SU-DHL-6 (cell line): ENCODE data around the gene MYO1F.

Experiments
- H2AFZ ChIP-seq: fragments of 200-600 bp; sonication (generic); 2 replicates; pipeline ENCODE4 v1.6.1; 2014; ENCODE audit warnings: low read depth, mild to moderate bottlenecking, moderate library complexity, mixed read lengths, antibody characterized with exemption, low read length; ENCODE audit not compliant: severe bottlenecking
- H3F3A ChIP-seq: fragments of 200-600 bp; shearing (Covaris generic); 2 replicates; pipeline ENCODE4 v1.6.0; 2016; ENCODE audit warnings: antibody characterized with exemption, mild to moderate bottlenecking; ENCODE audit not compliant: insufficient read depth
- H3K27ac ChIP-seq: fragments of 200-600 bp; sonication (generic); 2 replicates; pipeline ENCODE4 v1.5.1; 2016; ENCODE audit warnings: low read depth, mild to moderate bottlenecking, low read length, moderate library complexity, mixed read lengths
- H3K27me3 ChIP-seq: fragments of 200-600 bp; sonication (generic), shearing (Covaris generic); 2 replicates; pipeline ENCODE4 v1.6.0; 2014; ENCODE audit warnings: mild to moderate bottlenecking, low read length
- H3K36me3 ChIP-seq: fragments of 200-600 bp; sonication (generic); 2 replicates; pipeline ENCODE4 v1.6.1; 2014; ENCODE audit warnings: mild to moderate bottlenecking, low read length, mixed read lengths
- H3K4me2 ChIP-seq: fragments of 300-600, 200-600 bp; shearing (Covaris generic), sonication (generic); 2 replicates; pipeline ENCODE4 v1.6.0; 2014; ENCODE audit warnings: low read length, low read depth, mild to moderate bottlenecking; ENCODE audit not compliant: poor library complexity, severe bottlenecking
- H3K4me3 ChIP-seq: fragments of 200-600 bp; sonication (generic); 2 replicates; pipeline ENCODE4 v1.5.1; 2014; ENCODE audit warnings: antibody characterized with exemption, low read length, mild to moderate bottlenecking, mixed read lengths; ENCODE audit not compliant: insufficient read depth, poor library complexity, severe bottlenecking
- H3K79me2 ChIP-seq: fragments of 200-600 bp; sonication (generic); 2 replicates; pipeline ENCODE4 v1.6.1; 2014; ENCODE audit warnings: mild to moderate bottlenecking, low read length, moderate library complexity; ENCODE audit not compliant: insufficient read depth
- H3K9ac ChIP-seq: fragments of 200-600 bp; sonication (generic); 2 replicates; pipeline ENCODE4 v1.7.0; 2014; ENCODE audit warnings: mild to moderate bottlenecking, low read length
- H3K9me2 ChIP-seq: fragments of 200-600 bp; sonication (generic); replicated peaks from 2 replicates; pipeline ENCODE4 v1.6.1; 2014; ENCODE audit warnings: low read length; ENCODE audit not compliant: insufficient read depth
- H3K9me3 ChIP-seq: fragments of 200-600 bp; sonication (generic); 2 replicates; pipeline ENCODE4 v1.6.1; 2014; ENCODE audit warnings: low read length, mixed read lengths; ENCODE audit not compliant: insufficient read depth
- H4K20me1 ChIP-seq: fragments of 200-600 bp; sonication (generic); 2 replicates; pipeline ENCODE4 v1.6.1; 2014; ENCODE audit warnings: low read depth, mild to moderate bottlenecking, antibody characterized with exemption, low read length, moderate library complexity, mixed read lengths
- EZH2phosphoT487 ChIP-seq: fragments of 200-600 bp; sonication (generic), shearing (Covaris generic); conservative IDR thresholded peaks from 2 replicates; pipeline ENCODE4 v1.6.1; 2018; ENCODE audit warnings: mild to moderate bottlenecking, antibody characterized with exemption, low read length, moderate library complexity, mixed read lengths
- TF ChIP-seq, protein P1 (sequence below): fragments of 200-600 bp; sonication (generic); IDR thresholded peaks from one replicate; pipeline ENCODE4 v1.5.1; 2017; ENCODE audit warnings: antibody characterized with exemption, mild to moderate bottlenecking, low read length, moderate library complexity; ENCODE audit not compliant: insufficient read depth, poor library complexity, severe bottlenecking

The MYO1F gene

GRCh38 chr19:8499048-8499833 lies 78.0 kb downstream of the MYO1F start:
- no peak overlapping the region for H2AFZ ChIP-seq
- no peaks in the 10 kb centered on the region for H3K9me2 ChIP-seq
- no peaks in the 10 kb centered on the region for H3K36me3 ChIP-seq
- no peaks in the 10 kb centered on the region for H3K27me3 ChIP-seq
- H3K27ac ChIP-seq = no peak overlapping the region
- H4K20me1 ChIP-seq = no peaks in the 10 kb centered on the region
- no peaks in the 10 kb centered on the region for H3F3A ChIP-seq
- no peaks in the 10 kb centered on the region for H3K9me3 ChIP-seq
- no peak overlapping the region for H3K4me2 ChIP-seq
- no peak overlapping the region for H3K4me3 ChIP-seq
- no peak for TF ChIP-seq EZH2phosphoT487
- TF ChIP-seq, protein P1, sequence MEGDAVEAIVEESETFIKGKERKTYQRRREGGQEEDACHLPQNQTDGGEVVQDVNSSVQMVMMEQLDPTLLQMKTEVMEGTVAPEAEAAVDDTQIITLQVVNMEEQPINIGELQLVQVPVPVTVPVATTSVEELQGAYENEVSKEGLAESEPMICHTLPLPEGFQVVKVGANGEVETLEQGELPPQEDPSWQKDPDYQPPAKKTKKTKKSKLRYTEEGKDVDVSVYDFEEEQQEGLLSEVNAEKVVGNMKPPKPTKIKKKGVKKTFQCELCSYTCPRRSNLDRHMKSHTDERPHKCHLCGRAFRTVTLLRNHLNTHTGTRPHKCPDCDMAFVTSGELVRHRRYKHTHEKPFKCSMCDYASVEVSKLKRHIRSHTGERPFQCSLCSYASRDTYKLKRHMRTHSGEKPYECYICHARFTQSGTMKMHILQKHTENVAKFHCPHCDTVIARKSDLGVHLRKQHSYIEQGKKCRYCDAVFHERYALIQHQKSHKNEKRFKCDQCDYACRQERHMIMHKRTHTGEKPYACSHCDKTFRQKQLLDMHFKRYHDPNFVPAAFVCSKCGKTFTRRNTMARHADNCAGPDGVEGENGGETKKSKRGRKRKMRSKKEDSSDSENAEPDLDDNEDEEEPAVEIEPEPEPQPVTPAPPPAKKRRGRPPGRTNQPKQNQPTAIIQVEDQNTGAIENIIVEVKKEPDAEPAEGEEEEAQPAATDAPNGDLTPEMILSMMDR = no peak
- no peaks in the 10 kb centered on the region for H3K79me2 ChIP-seq
- H3K9ac ChIP-seq = no peak overlapping the region

DNA sequence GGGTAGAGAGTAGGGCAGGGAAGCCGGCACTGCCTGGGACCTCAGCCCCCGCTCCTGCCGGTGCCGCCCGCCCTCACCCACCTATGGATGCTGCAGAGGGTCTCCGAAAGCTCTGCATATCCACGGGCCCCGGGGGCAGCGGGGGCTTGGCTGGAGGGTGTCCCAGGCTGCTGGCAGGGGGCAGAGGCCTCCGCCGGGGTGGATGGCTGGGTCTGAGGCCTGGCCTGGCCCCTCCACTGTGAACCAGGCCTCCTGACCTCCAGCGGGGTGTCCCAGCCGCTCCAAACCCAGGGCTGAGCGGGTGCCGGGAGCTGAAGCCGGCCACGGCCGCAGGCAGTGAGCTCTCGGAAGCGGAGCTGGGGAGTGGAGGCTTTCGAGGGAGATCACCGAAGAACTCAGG lies 78.9 kb downstream of the MYO1F start:
- Histone ChIP-seq H3K9ac (no peak overlapping the region), H3K4me2 (no peak overlapping the region)
- TF ChIP-seq, protein P1 = no peak
- no peak for TF ChIP-seq EZH2phosphoT487

GRCh38 chr19:8494158-8494557 lies 83.1 kb downstream of the MYO1F start:
- Histone ChIP-seq H3K9ac (no peak overlapping the region), H3K27me3 (no peaks in the 10 kb centered on the region), H2AFZ (no peak overlapping the region), H3K79me2 (no peaks in the 10 kb centered on the region), H3K4me2 (no peak overlapping the region), H3K9me2 (no peaks in the 10 kb centered on the region), H3K36me3 (no peaks in the 10 kb centered on the region), H3K27ac (no peak overlapping the region), H3F3A (no peaks in the 10 kb centered on the region), H3K4me3 (no peak overlapping the region), H3K9me3 (no peaks in the 10 kb centered on the region), H4K20me1 (no peaks in the 10 kb centered on the region)
- TF ChIP-seq EZH2phosphoT487 = no peak
- TF ChIP-seq, protein P1 = no peak

More for the DNA sequence above, 78.9 kb downstream of the MYO1F start:
- no peaks in the 10 kb centered on the region for H3K36me3 ChIP-seq
- no peaks in the 10 kb centered on the region for H3K27me3 ChIP-seq
- no peaks in the 10 kb centered on the region for H3K9me3 ChIP-seq
- no peaks in the 10 kb centered on the region for H3K9me2 ChIP-seq
- no peak overlapping the region for H3K4me3 ChIP-seq
- no peaks in the 10 kb centered on the region for H3K79me2 ChIP-seq
- H3K27ac ChIP-seq = no peak overlapping the region
- H4K20me1 ChIP-seq = no peaks in the 10 kb centered on the region
- H3F3A ChIP-seq = no peaks in the 10 kb centered on the region
- H2AFZ ChIP-seq = no peak overlapping the region
